Fibroblast of mammary gland (primary cell): ENCODE data around the gene RFTN2.

ENCODE experiments used
- DNase-seq: peaks from one replicate; pipeline ENCODE4 v3.0.0-alpha.2; 2010; ENCODE audit warnings: low read depth
- H3K4me3 ChIP-seq: 2 replicates; pipeline ENCODE4 v1.5.1; 2011; ENCODE audit warnings: low read depth, mild to moderate bottlenecking, low read length, moderate library complexity; ENCODE audit not compliant: control insufficient read depth
- TF ChIP-seq, protein P1 (sequence below): conservative IDR thresholded peaks from 2 replicates; pipeline ENCODE4 v1.5.1; 2011; ENCODE audit warnings: low read depth, low read length, inconsistent platforms; ENCODE audit not compliant: control insufficient read depth, insufficient read depth

Gene RFTN2

DNA sequence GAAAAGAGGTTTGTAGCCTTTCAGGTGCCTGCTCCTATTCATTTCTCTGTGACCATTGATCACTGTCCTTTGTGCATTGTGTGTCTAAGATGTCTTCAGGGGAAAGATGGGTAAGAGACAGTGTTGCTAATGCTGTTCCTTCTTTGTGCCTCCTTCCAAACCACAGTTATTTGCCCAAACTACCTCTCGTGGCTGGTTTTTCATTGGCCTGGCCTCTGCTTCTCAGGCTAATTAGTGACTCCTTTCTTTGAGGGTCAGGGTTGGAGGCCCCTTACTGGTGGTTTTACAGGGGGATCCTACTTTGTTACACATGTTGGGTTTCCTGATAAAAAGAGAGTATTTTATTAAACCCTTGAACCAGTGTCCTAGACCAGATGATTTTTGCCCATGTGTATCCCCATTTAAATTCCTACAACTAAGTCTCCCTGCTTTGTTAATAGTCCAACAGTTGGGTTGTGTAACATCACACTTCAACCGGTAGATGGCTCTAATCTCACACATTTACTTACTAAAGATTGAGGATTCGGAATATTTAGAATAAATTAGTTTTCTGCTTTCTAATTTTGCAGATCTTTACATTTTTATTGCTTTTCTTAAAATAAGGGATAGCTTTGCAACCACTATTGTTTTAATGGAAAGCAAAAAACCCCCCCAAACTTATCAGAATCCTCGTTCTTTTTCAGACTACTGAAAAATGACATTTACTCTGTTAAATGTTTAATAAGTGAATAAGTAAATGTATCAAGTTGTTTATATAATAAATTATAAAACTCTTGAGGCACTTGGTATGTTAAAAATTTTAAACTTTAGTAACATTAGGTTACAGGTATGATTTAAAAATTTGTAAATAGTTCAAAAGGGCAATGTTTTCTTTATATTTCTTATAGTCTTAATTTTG lies 32.2 kb upstream of the RFTN2 start:
- TF ChIP-seq, protein P1, sequence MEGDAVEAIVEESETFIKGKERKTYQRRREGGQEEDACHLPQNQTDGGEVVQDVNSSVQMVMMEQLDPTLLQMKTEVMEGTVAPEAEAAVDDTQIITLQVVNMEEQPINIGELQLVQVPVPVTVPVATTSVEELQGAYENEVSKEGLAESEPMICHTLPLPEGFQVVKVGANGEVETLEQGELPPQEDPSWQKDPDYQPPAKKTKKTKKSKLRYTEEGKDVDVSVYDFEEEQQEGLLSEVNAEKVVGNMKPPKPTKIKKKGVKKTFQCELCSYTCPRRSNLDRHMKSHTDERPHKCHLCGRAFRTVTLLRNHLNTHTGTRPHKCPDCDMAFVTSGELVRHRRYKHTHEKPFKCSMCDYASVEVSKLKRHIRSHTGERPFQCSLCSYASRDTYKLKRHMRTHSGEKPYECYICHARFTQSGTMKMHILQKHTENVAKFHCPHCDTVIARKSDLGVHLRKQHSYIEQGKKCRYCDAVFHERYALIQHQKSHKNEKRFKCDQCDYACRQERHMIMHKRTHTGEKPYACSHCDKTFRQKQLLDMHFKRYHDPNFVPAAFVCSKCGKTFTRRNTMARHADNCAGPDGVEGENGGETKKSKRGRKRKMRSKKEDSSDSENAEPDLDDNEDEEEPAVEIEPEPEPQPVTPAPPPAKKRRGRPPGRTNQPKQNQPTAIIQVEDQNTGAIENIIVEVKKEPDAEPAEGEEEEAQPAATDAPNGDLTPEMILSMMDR: peak; percentile 72
- H3K4me3 ChIP-seq: peak overlapping the region; percentile 79
- peak; percentile 74 for DNase-seq

DNA sequence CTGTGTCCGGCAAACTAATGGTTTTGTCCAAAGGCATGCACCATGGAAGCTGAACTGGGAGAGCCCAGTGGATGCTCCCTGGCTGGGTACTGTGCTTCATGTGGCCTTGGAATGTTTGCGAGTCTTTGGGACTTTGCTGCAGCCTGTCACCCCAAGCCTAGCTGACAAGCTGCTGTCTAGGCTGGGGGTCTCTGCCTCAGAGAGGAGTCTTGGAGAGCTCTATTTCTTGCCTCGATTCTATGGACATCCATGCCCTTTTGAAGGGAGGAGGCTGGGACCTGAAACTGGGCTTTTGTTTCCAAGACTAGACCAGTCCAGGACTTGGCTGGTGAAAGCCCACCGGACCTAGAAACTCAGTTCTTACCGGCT lies 31.4 kb upstream of the RFTN2 start:
- TF ChIP-seq, protein P1: no peak
- H3K4me3 ChIP-seq: peak overlapping the region; percentile 79
- DNase-seq: no peak

DNA sequence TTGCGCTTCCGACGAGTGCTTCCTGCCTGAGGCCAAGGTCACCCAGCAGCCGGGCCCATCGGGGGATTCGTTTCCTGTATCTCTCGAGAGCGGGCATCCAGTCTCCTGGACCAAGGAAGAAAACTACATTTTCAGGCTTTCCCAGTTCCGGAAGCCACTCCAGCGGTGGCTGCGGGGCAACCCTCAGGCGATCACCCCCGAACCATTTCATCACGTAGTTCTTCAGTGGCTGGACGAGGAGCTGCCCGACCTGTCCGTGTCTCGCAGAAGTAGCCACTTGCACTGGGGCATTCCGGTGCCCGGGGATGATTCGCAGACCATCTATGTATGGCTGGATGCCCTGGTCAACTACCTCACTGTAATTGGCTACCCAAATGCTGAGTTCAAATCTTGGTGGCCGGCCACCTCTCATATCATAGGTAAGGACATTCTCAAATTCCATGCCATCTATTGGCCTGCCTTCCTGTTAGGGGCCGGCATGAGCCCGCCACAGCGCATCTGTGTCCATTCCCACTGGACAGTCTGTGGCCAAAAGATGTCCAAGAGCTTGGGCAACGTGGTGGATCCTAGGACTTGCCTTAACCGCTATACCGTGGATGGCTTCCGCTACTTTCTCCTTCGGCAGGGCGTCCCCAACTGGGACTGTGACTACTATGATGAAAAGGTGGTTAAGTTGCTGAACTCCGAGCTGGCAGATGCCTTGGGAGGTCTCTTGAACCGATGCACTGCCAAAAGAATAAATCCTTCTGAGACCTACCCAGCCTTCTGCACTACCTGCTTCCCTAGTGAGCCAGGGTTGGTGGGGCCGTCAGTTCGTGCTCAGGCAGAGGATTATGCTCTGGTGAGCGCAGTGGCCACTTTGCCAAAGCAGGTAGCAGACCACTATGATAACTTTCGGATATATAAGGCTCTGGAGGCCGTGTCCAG lies 30.8 kb upstream of the RFTN2 start:
- peak overlapping the region; percentile 79 for H3K4me3 ChIP-seq
- TF ChIP-seq, protein P1: no peak
- DNase-seq: peak; percentile 29

DNA sequence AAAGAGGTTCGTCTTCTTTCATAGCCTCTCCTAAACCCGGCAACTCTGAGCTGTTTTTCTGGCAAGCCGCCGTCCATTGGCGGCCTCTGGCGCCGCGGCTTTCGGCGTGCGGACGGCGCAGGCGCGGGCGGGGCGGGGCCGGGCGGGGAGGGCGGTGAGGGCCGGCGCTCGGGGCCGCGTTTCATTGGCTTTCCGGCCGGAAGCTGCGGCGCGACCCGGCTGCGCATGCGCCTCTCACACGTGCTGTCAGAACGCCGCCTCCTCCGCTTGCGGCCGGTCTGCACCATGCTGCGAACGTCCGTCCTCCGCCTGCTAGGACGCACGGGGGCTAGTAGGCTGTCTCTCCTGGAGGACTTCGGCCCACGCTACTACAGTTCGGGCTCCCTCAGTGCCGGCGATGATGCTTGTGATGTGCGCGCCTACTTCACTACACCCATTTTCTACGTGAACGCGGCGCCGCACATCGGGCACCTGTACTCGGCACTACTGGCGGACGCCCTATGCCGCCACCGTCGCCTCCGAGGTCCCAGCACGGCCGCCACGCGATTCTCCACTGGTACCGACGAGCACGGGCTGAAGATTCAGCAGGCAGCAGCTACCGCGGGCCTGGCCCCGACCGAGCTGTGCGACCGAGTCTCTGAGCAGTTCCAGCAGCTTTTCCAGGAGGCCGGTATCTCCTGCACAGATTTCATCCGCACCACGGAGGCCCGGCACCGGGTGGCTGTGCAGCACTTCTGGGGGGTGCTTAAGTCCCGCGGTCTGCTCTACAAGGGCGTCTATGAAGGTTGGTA lies 29.9 kb upstream of the RFTN2 start, which contains the start of gene MARS2:
Gene MARS2 (plus strand): TSS at position 249 of the 791 bp plus-strand sequence. CDS start 37 bp downstream, at position 286.
- H3K4me3 ChIP-seq: peak within 1 kb of the TSS; percentile 79
- TF ChIP-seq, protein P1: no peak
- peak; percentile 88 for DNase-seq

DNA sequence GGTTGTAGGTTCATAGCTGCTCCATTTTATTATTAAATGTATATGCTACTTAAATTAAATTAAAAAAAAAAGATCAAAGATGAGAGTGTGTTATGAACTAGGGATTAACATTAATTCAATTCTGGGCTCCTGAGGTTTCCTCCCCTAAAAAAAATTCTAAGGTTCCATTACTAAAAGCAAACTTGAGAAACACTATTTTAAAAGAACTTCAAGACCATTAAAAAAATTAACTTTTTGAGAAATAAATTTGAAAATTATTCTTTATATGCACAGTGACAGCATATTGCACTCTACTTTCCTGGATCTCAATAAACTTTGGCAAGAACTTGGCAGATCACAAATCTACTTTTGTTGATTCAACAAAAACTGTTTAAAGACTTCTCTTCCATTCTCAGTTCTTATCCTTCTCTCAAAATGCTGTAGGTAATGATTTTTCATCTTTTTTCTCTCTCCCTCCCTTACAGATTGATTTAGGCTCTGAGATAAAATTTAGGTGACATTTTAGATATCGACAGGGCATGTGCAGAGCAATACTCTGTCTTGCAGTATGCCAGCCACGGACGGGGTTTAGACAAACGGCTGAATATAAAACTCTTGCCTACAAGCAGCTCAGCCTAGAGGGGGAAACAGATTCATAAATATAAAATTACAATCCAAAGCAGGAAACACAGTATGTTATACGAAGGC lies 29.2 kb upstream of the RFTN2 start:
- TF ChIP-seq, protein P1: no peak
- H3K4me3 ChIP-seq: peak overlapping the region; percentile 59
- no peak for DNase-seq
